Left renal cortex interstitium (tissue), 4 donors: ENCODE data around the gene ELFN1. TPM values are rescaled to one million over a fixed set of nuclear protein-coding genes. Genes with fewer than 3 reads are reported as not detected.

Experiments used
- DNase-seq, 4 donors: peaks; one replicate each; pipeline ENCODE4 v3.0.0-alpha.2; 2013; ENCODE audit warnings: low read depth in 4 of 4, low spot score in 2 of 4, missing footprints in 1 of 4
- polyA plus RNA-seq, 4 donors: library from polyadenylated mRNA; unstranded; fragments of 120-200 nt; gene quantifications; one replicate each; pipeline ENCODE4 v1.2.1, GENCODE V29; 2013; ENCODE audit not compliant: insufficient read length in 4 of 4

Gene ELFN1
- polyA plus RNA-seq, 4 donors: 11.7 to 22.0 (median 17.5) TPM

- no peak for DNase-seq
These were observed 99.5 kb downstream of the ELFN1 start for GRCh38 chr7:1769286-1770200.

GRCh38 chr7:1770331-1770730, 100.3 kb downstream of the ELFN1 start:
- DNase-seq: no peak

- no peak for DNase-seq
These were observed 105.3 kb downstream of the ELFN1 start for GRCh38 chr7:1775389-1775788.

GRCh38 chr7:1777122-1777521, 107.0 kb downstream of the ELFN1 start:
- DNase-seq: no peak

GRCh38 chr7:1779445-1779844, 109.4 kb downstream of the ELFN1 start:
- no peak for DNase-seq

- DNase-seq: no peak
These were observed 111.3 kb downstream of the ELFN1 start for GRCh38 chr7:1781369-1781768.

GRCh38 chr7:1785839-1786238, 115.8 kb downstream of the ELFN1 start:
- no peak for DNase-seq

GRCh38 chr7:1787241-1787640, 117.2 kb downstream of the ELFN1 start:
- no peak for DNase-seq

- no peak for DNase-seq
These were observed 117.7 kb downstream of the ELFN1 start for GRCh38 chr7:1787681-1788235.

- DNase-seq: no peak
These were observed 124.9 kb downstream of the ELFN1 start for GRCh38 chr7:1794888-1795542.

Other genes with a start within 250 kb of the ELFN1 start
- 10 to 100 TPM in 3 of 4 donors, 1 to 10 TPM in 1; 5.8 to 14.1 (median 11.5) TPM for gene MICALL2, start 210.8 kb upstream of the ELFN1 start, polyA plus RNA-seq
- gene INTS1, start 165.9 kb upstream of the ELFN1 start, polyA plus RNA-seq: 100 to 1,000 TPM in 1 of 4 donors, 10 to 100 TPM in 3; 52.7 to 102 (median 84.0) TPM
- 10 to 100 TPM in 3 of 4 donors, 1 to 10 TPM in 1; 6.5 to 15.6 (median 12.8) TPM for gene MAFK, start 139.6 kb upstream of the ELFN1 start, polyA plus RNA-seq
- 10 to 100 TPM in 1 of 4 donors, 1 to 10 TPM in 3; 3.5 to 11.5 (median 6.8) TPM for gene TMEM184A, start 114.1 kb upstream of the ELFN1 start, polyA plus RNA-seq
- 10 to 100 TPM; 28.9 to 40.5 (median 35.5) TPM for gene PSMG3, start 100.2 kb upstream of the ELFN1 start, polyA plus RNA-seq